Erythroblast (primary cell): Measurements from ENCODE around the gene FYN.

Experiments
- GATA1 ChIP-seq: IDR thresholded peaks from 2 replicates; pipeline ENCODE4 v1.6.1; 2011; ENCODE audit warnings: low read depth, mild to moderate bottlenecking, control low read depth, low read length, moderate library complexity
- POLR2A ChIP-seq: IDR thresholded peaks from 2 replicates; pipeline ENCODE4 v1.6.1; 2011; ENCODE audit warnings: mild to moderate bottlenecking, low read length

GRCh38 chr6:111921103-111921502 lies 47.9 kb upstream of the FYN start:
- no peak for TF ChIP-seq POLR2A
- no peak for TF ChIP-seq GATA1
